SK-N-MC (cell line): Measurements from ENCODE around the gene FAM72D.
"Not testable (repeated sequence)": the region's sequence is repeated elsewhere in the genome, so short reads cannot be mapped to it uniquely, and the experiment has no call there.

ENCODE experiments used
- DNase-seq: peaks from one replicate; pipeline ENCODE4 v3.0.0-alpha.2; 2011; ENCODE audit warnings: low read depth, low spot score
- H3K27ac ChIP-seq: fragments of 200-600 bp; sonication (generic); 2 replicates; pipeline ENCODE4 v1.5.1; 2016; ENCODE audit warnings: mixed run types
- H3K36me3 ChIP-seq: fragments of 200-600 bp; sonication (generic); 2 replicates; pipeline ENCODE4 v1.6.1; 2017; ENCODE audit warnings: antibody characterized with exemption, low read length, mixed read lengths; ENCODE audit not compliant: insufficient read depth
- H3K4me3 ChIP-seq: fragments of 200-600 bp; sonication (generic); 2 replicates; pipeline ENCODE4 v1.5.1; 2016
- H3K9ac ChIP-seq: fragments of 200-600 bp; sonication (generic); 2 replicates; pipeline ENCODE4 v1.8.0; 2017; ENCODE audit warnings: mixed run types, mixed read lengths; ENCODE audit not compliant: insufficient read length
- H3K9me3 ChIP-seq: fragments of 200-600 bp; sonication (generic); 2 replicates; pipeline ENCODE4 v1.6.1; 2017; ENCODE audit warnings: low read depth, mild to moderate bottlenecking, antibody characterized with exemption, low read length, moderate library complexity, mixed read lengths

Gene FAM72D

GRCh38 chr1:145115587-145116493, 20.1 kb downstream of the FAM72D start:
- not testable (repeated sequence) for H3K9me3 ChIP-seq, H3K9ac ChIP-seq, H3K36me3 ChIP-seq, H3K27ac ChIP-seq, DNase-seq, H3K4me3 ChIP-seq

GRCh38 chr1:145119842-145120241, 24.1 kb downstream of the FAM72D start:
- H3K9me3 ChIP-seq, H3K27ac ChIP-seq, H3K4me3 ChIP-seq, H3K36me3 ChIP-seq, DNase-seq, H3K9ac ChIP-seq: not testable (repeated sequence)

- H3K27ac ChIP-seq, H3K4me3 ChIP-seq, H3K9me3 ChIP-seq, H3K9ac ChIP-seq, DNase-seq, H3K36me3 ChIP-seq: not testable (repeated sequence)
Observed at GRCh38 chr1:145122344-145123061, 26.7 kb downstream of the FAM72D start.

GRCh38 chr1:145123062-145123395, 27.3 kb downstream of the FAM72D start:
- not testable (repeated sequence) for H3K27ac ChIP-seq, H3K9me3 ChIP-seq, DNase-seq

GRCh38 chr1:145123992-145124641, 28.3 kb downstream of the FAM72D start:
- not testable (repeated sequence) for H3K27ac ChIP-seq, H3K4me3 ChIP-seq, H3K9ac ChIP-seq, H3K9me3 ChIP-seq, DNase-seq, H3K36me3 ChIP-seq

More at GRCh38 chr1:145123062-145123395, 27.3 kb downstream of the FAM72D start:
- H3K36me3 ChIP-seq, H3K9ac ChIP-seq, H3K4me3 ChIP-seq: not testable (repeated sequence)

- not testable (repeated sequence) for H3K27ac ChIP-seq, DNase-seq, H3K9ac ChIP-seq, H3K36me3 ChIP-seq, H3K4me3 ChIP-seq, H3K9me3 ChIP-seq
Observed at GRCh38 chr1:145125112-145125511, 29.3 kb downstream of the FAM72D start.

- not testable (repeated sequence) for H3K27ac ChIP-seq, DNase-seq, H3K4me3 ChIP-seq, H3K9ac ChIP-seq, H3K36me3 ChIP-seq, H3K9me3 ChIP-seq
Observed at GRCh38 chr1:145127144-145127543, 31.4 kb downstream of the FAM72D start.

GRCh38 chr1:145128697-145129469, 33.1 kb downstream of the FAM72D start:
- not testable (repeated sequence) for H3K4me3 ChIP-seq, H3K36me3 ChIP-seq, H3K9me3 ChIP-seq, H3K9ac ChIP-seq, H3K27ac ChIP-seq, DNase-seq

GRCh38 chr1:145134476-145134875, 38.7 kb downstream of the FAM72D start:
- not testable (repeated sequence) for H3K36me3 ChIP-seq, H3K9ac ChIP-seq, DNase-seq, H3K4me3 ChIP-seq, H3K9me3 ChIP-seq, H3K27ac ChIP-seq

- not testable (repeated sequence) for H3K9me3 ChIP-seq, H3K36me3 ChIP-seq, H3K9ac ChIP-seq
Observed at GRCh38 chr1:145140549-145140948, 44.8 kb downstream of the FAM72D start.

GRCh38 chr1:145144264-145144913, 48.6 kb downstream of the FAM72D start:
- not testable (repeated sequence) for H3K9me3 ChIP-seq, H3K4me3 ChIP-seq, DNase-seq, H3K36me3 ChIP-seq, H3K27ac ChIP-seq, H3K9ac ChIP-seq

More at GRCh38 chr1:145140549-145140948, 44.8 kb downstream of the FAM72D start:
- H3K27ac ChIP-seq, H3K4me3 ChIP-seq, DNase-seq: not testable (repeated sequence)

- H3K9me3 ChIP-seq, H3K36me3 ChIP-seq, H3K9ac ChIP-seq, H3K4me3 ChIP-seq, DNase-seq, H3K27ac ChIP-seq: not testable (repeated sequence)
Observed at GRCh38 chr1:145146308-145146707, 50.5 kb downstream of the FAM72D start.

- DNase-seq, H3K27ac ChIP-seq, H3K4me3 ChIP-seq, H3K9me3 ChIP-seq, H3K36me3 ChIP-seq, H3K9ac ChIP-seq: not testable (repeated sequence)
Observed at GRCh38 chr1:145147172-145147571, 51.4 kb downstream of the FAM72D start.
